ENCODE data around the gene JAG2. TPM values are rescaled to one million over a fixed set of nuclear protein-coding genes. Genes with fewer than 3 reads are reported as not detected.

JAG2 gene
- total and polyA plus RNA-seq, 11 donors: 19.1 to 62.4 (median 25.9) TPM

GRCh38 chr14:105107351-105107750 is 61.2 kb downstream of the JAG2 start:
- intact Hi-C loops (cut with DNase I): no loop called here
- no peak for TF ChIP-seq CTCF (IDR thresholded peaks at IDR 0.05)
- no peak for TF ChIP-seq POLR2A (IDR thresholded peaks at IDR 0.05)

GRCh38 chr14:105105158-105105557 is 63.4 kb downstream of the JAG2 start:
- intact Hi-C loops (cut with DNase I): no loop called here
- DNase-seq: no peak
- TF ChIP-seq CTCF (IDR thresholded peaks at IDR 0.05) (no peak), POLR2A (IDR thresholded peaks at IDR 0.05) (no peak)
- ATAC-seq: no peak
- no peak overlapping the region for H3K27ac ChIP-seq
- peaks cover 0 to 12% (median 2%) of the 10 kb centered on the region in 12 donors for H3K9me3 ChIP-seq
- 64 to 74% (median 72%) methylated on average over 7 of the region's 7 CpGs for WGBS, 4 donors
- no peaks in the 10 kb centered on the region for H3K4me1 ChIP-seq
- H3K4me3 ChIP-seq: no peak overlapping the region
- peaks cover 0 to 11% (median 0%) of the 10 kb centered on the region in 9 donors for H3K27me3 ChIP-seq
- no peaks in the 10 kb centered on the region for H3K36me3 ChIP-seq

More at GRCh38 chr14:105107351-105107750, 61.2 kb downstream of the JAG2 start:
- H3K27ac ChIP-seq: no peak overlapping the region
- H3K27me3 ChIP-seq: peaks cover 0 to 8% (median 0%) of the 10 kb centered on the region in 9 donors
- no peak for ATAC-seq
- no peak overlapping the region for H3K4me3 ChIP-seq
- H3K4me1 ChIP-seq: no peaks in the 10 kb centered on the region
- H3K9me3 ChIP-seq: peaks cover 0 to 12% (median 2%) of the 10 kb centered on the region in 12 donors
- 90 to 95% (median 93%) methylated on average over 7 of the region's 7 CpGs for WGBS, 4 donors
- DNase-seq: peak in 1 of 5 donors; percentile 5
- H3K36me3 ChIP-seq: no peaks in the 10 kb centered on the region

- intact Hi-C loops (cut with DNase I): no loop called here
- no peak for DNase-seq
- peaks cover 0 to 11% (median 0%) of the 10 kb centered on the region in 9 donors for H3K27me3 ChIP-seq
Observed at GRCh38 chr14:105102893-105103292, 65.7 kb downstream of the JAG2 start.

GRCh38 chr14:105102361-105102870 is 66.2 kb downstream of the JAG2 start:
- Histone ChIP-seq H3K4me3 (no peak overlapping the region), H3K9me3 (peaks cover 0 to 17% (median 2%) of the 10 kb centered on the region in 12 donors), H3K36me3 (no peaks in the 10 kb centered on the region), H3K27ac (no peak overlapping the region), H3K27me3 (peaks cover 0 to 11% (median 0%) of the 10 kb centered on the region in 9 donors), H3K4me1 (no peaks in the 10 kb centered on the region)
- no peak for TF ChIP-seq POLR2A (IDR thresholded peaks at IDR 0.05)
- TF ChIP-seq CTCF (IDR thresholded peaks at IDR 0.05): no peak
- ATAC-seq (no peak), DNase-seq (peak in 1 of 5 donors; percentile 2)
- intact Hi-C loops (cut with DNase I): no loop called here
- WGBS, 4 donors: 90 to 96% (median 93%) methylated on average over 7 of the region's 7 CpGs

More at GRCh38 chr14:105102893-105103292, 65.7 kb downstream of the JAG2 start:
- no peaks in the 10 kb centered on the region for H3K4me1 ChIP-seq
- WGBS, 4 donors: 91 to 100% (median 95%) methylated on average over 3 of the region's 3 CpGs
- H3K27ac ChIP-seq: no peak overlapping the region
- no peaks in the 10 kb centered on the region for H3K36me3 ChIP-seq
- no peak overlapping the region for H3K4me3 ChIP-seq
- ATAC-seq: no peak
- TF ChIP-seq POLR2A (IDR thresholded peaks at IDR 0.05) (no peak), CTCF (IDR thresholded peaks at IDR 0.05) (no peak)
- peaks cover 0 to 17% (median 2%) of the 10 kb centered on the region in 12 donors for H3K9me3 ChIP-seq

Measured in heart left ventricle (tissue), 16 donors.